Neural progenitor cell (in vitro differentiated cells): Measurements from ENCODE around the gene UBA1. TPM values are rescaled to one million over a fixed set of nuclear protein-coding genes. Genes with fewer than 3 reads are reported as not detected.

Source experiments
- DNase-seq: peaks from one replicate; pipeline ENCODE4 v3.0.0-alpha.2; 2016; ENCODE audit warnings: low spot score
- H2AFZ ChIP-seq: fragments of 200-600 bp; sonication (generic); replicated peaks from 2 replicates; pipeline ENCODE4 v1.6.1; 2016; ENCODE audit warnings: antibody characterized with exemption
- H3F3A ChIP-seq: fragments of 200-600 bp; sonication (generic); 2 replicates; pipeline ENCODE4 v1.6.1; 2016; ENCODE audit warnings: antibody characterized with exemption, low read depth
- H3K27ac ChIP-seq: fragments of 200-600 bp; sonication (generic); 2 replicates; pipeline ENCODE4 v1.5.1; 2016; ENCODE audit warnings: mild to moderate bottlenecking
- H3K27me3 ChIP-seq: fragments of 200-600 bp; sonication (generic); 2 replicates; pipeline ENCODE4 v1.6.1; 2016; ENCODE audit warnings: mild to moderate bottlenecking, moderate library complexity
- H3K36me3 ChIP-seq: fragments of 200-600 bp; sonication (generic); 2 replicates; pipeline ENCODE4 v1.5.1; 2016
- H3K4me1 ChIP-seq: fragments of 200-600 bp; sonication (generic); 2 replicates; pipeline ENCODE4 v1.6.1; 2016; ENCODE audit warnings: mixed run types
- H3K4me2 ChIP-seq: fragments of 200-600 bp; sonication (generic); 2 replicates; pipeline ENCODE4 v1.6.1; 2016
- H3K4me3 ChIP-seq: fragments of 200-600 bp; sonication (generic); 2 replicates; pipeline ENCODE4 v1.5.1; 2016
- H3K79me2 ChIP-seq: fragments of 200-600 bp; sonication (generic); 2 replicates; pipeline ENCODE4 v1.6.1; 2016; ENCODE audit warnings: low read depth
- H3K9ac ChIP-seq: fragments of 200-600 bp; sonication (generic); 2 replicates; pipeline ENCODE4 v1.6.1; 2016
- H3K9me3 ChIP-seq: fragments of 200-600 bp; sonication (generic); 2 replicates; pipeline ENCODE4 v1.5.1; 2016; ENCODE audit warnings: low read depth
- H4K20me1 ChIP-seq: fragments of 200-600 bp; sonication (generic); 2 replicates; pipeline ENCODE4 v1.6.1; 2016; ENCODE audit warnings: low read depth
- H3K27ac Mint-ChIP-seq: 3 replicates; pipeline ENCODE4 v1.8.0; 2021; ENCODE audit warnings: mixed read lengths
- H3K27me3 Mint-ChIP-seq: 2 replicates; pipeline ENCODE4 v1.8.0; 2022; ENCODE audit warnings: low read depth, mild to moderate bottlenecking, inconsistent platforms, moderate library complexity, mixed read lengths; ENCODE audit not compliant: insufficient read depth
- H3K36me3 Mint-ChIP-seq: 3 replicates; pipeline ENCODE4 v1.8.0; 2021; ENCODE audit warnings: mixed read lengths
- H3K4me1 Mint-ChIP-seq: 3 replicates; pipeline ENCODE4 v1.8.0; 2021; ENCODE audit warnings: mixed read lengths
- H3K4me3 Mint-ChIP-seq: 3 replicates; pipeline ENCODE4 v1.8.0; 2021; ENCODE audit warnings: mild to moderate bottlenecking, moderate library complexity, mixed read lengths
- H3K9me3 Mint-ChIP-seq: 3 replicates; pipeline ENCODE4 v1.8.0; 2020; ENCODE audit warnings: mixed read lengths
- CTCF ChIP-seq: fragments of 200-600 bp; sonication (generic); IDR thresholded peaks from 2 replicates; pipeline ENCODE4 v1.5.1; 2017; ENCODE audit warnings: antibody characterized with exemption, mild to moderate bottlenecking
- EZH2 ChIP-seq: fragments of 200-600 bp; sonication (generic); IDR thresholded peaks from 2 replicates; pipeline ENCODE4 v1.6.1; 2017; ENCODE audit warnings: antibody characterized with exemption, mild to moderate bottlenecking, moderate library complexity
- EZH2phosphoT487 ChIP-seq: fragments of 200-600 bp; sonication (generic); IDR thresholded peaks from 2 replicates; pipeline ENCODE4 v1.6.1; 2017; ENCODE audit warnings: antibody characterized with exemption
- total RNA-seq: library from RNA; depleted of rRNA; stranded (reverse); fragments of >200 nt; gene quantifications from 2 replicates; pipeline ENCODE4 v1.2.3, GENCODE V29; 2015; ENCODE audit warnings: low replicate concordance

Gene UBA1
- total RNA-seq, 1 donor from 2014 or later, result 291 TPM

- no peak overlapping the region for H3K9ac ChIP-seq
- H3K9me3 ChIP-seq, result no peaks in the 10 kb centered on the region
- H3K4me3 Mint-ChIP-seq, result no peak overlapping the region
- peaks cover 34% of the 10 kb centered on the region for H3K4me1 Mint-ChIP-seq
- peaks cover 8% of the 10 kb centered on the region for H3K4me1 ChIP-seq
- peaks cover 9% of the 10 kb centered on the region for H3K27me3 Mint-ChIP-seq
- no peaks in the 10 kb centered on the region for H3K27me3 ChIP-seq
- peaks cover 10% of the 10 kb centered on the region for H3F3A ChIP-seq
- peaks cover 40% of the 10 kb centered on the region for H3K79me2 ChIP-seq
- no peak overlapping the region for H2AFZ ChIP-seq
- no peak overlapping the region for H3K4me2 ChIP-seq
- no peak overlapping the region for H3K4me3 ChIP-seq
- peaks cover 46% of the 10 kb centered on the region for H4K20me1 ChIP-seq
- H3K27ac Mint-ChIP-seq, result no peak overlapping the region
- H3K36me3 Mint-ChIP-seq, result peaks cover 50% of the 10 kb centered on the region
- H3K9me3 Mint-ChIP-seq, result no peaks in the 10 kb centered on the region
- H3K27ac ChIP-seq, result no peak overlapping the region
- TF ChIP-seq EZH2phosphoT487 (no peak), EZH2 (no peak), CTCF (no peak)
- no peak for DNase-seq
- peaks cover 8% of the 10 kb centered on the region for H3K36me3 ChIP-seq
Measured at GRCh38 chrX:47224266-47224895, 30.8 kb downstream of the UBA1 start.

GRCh38 chrX:47224896-47225290, 31.3 kb downstream of the UBA1 start:
- peaks cover 8% of the 10 kb centered on the region for H3K36me3 ChIP-seq
- H3K36me3 Mint-ChIP-seq, result peaks cover 47% of the 10 kb centered on the region
- H3K9me3 ChIP-seq, result no peaks in the 10 kb centered on the region
- H3K4me1 Mint-ChIP-seq, result peaks cover 29% of the 10 kb centered on the region
- peaks cover 41% of the 10 kb centered on the region for H4K20me1 ChIP-seq
- TF ChIP-seq EZH2 (no peak), CTCF (no peak), EZH2phosphoT487 (no peak)
- H3F3A ChIP-seq, result peaks cover 11% of the 10 kb centered on the region
- H3K27ac Mint-ChIP-seq, result no peak overlapping the region
- no peak overlapping the region for H3K9ac ChIP-seq
- peaks cover 7% of the 10 kb centered on the region for H3K4me1 ChIP-seq
- no peak overlapping the region for H3K4me3 Mint-ChIP-seq
- H3K4me2 ChIP-seq, result no peak overlapping the region
- no peak overlapping the region for H3K27ac ChIP-seq
- no peak overlapping the region for H3K4me3 ChIP-seq
- H3K9me3 Mint-ChIP-seq, result no peaks in the 10 kb centered on the region
- H2AFZ ChIP-seq, result no peak overlapping the region
- peaks cover 4% of the 10 kb centered on the region for H3K27me3 Mint-ChIP-seq
- H3K79me2 ChIP-seq, result peaks cover 35% of the 10 kb centered on the region
- DNase-seq, result no peak
- no peaks in the 10 kb centered on the region for H3K27me3 ChIP-seq

GRCh38 chrX:47226071-47226470, 32.4 kb downstream of the UBA1 start:
- Histone ChIP-seq H3K4me3 (no peak overlapping the region), H3K27me3 (no peaks in the 10 kb centered on the region), H4K20me1 (peaks cover 29% of the 10 kb centered on the region), H2AFZ (no peak overlapping the region), H3K36me3 (peaks cover 8% of the 10 kb centered on the region), H3K9ac (no peak overlapping the region), H3K27ac (no peak overlapping the region), H3K79me2 (peaks cover 23% of the 10 kb centered on the region), H3K4me1 (no peaks in the 10 kb centered on the region), H3K4me2 (no peak overlapping the region), H3F3A (peaks cover 23% of the 10 kb centered on the region), H3K9me3 (no peaks in the 10 kb centered on the region)
- Mint-ChIP-seq H3K36me3 (peaks cover 42% of the 10 kb centered on the region), H3K4me3 (no peak overlapping the region), H3K27ac (no peak overlapping the region), H3K9me3 (no peaks in the 10 kb centered on the region), H3K4me1 (peaks cover 17% of the 10 kb centered on the region), H3K27me3 (peaks cover 4% of the 10 kb centered on the region)
- no peak for DNase-seq
- TF ChIP-seq EZH2 (no peak), CTCF (no peak), EZH2phosphoT487 (no peak)
